GM12878 (cell line): ENCODE results near the gene ABCA3. TPM values are rescaled to one million over a fixed set of nuclear protein-coding genes. Genes with fewer than 3 reads are reported as not detected.
A peak's percentile ranks its signal among the peaks of the same experiment; 100 is the strongest.

Source experiments
- ATF2 ChIP-seq: IDR thresholded peaks from 2 replicates; pipeline ENCODE4 v1.6.1; 2012; ENCODE audit warnings: low read length, inconsistent platforms
- BCL11A ChIP-seq: IDR thresholded peaks from 2 replicates; pipeline ENCODE4 v1.6.1; 2011; ENCODE audit warnings: low read depth, low read length
- BMI1 ChIP-seq: fragments of 450-650 bp; IDR thresholded peaks from 2 replicates; pipeline ENCODE4 v1.6.1; 2016; ENCODE audit warnings: mild to moderate bottlenecking, moderate library complexity, borderline replicate concordance
- CBX3 ChIP-seq: fragments of 200-600 bp; sonication (generic); IDR thresholded peaks from 2 replicates; pipeline ENCODE4 v1.6.1; 2016; ENCODE audit warnings: low read depth, borderline replicate concordance
- CUX1 ChIP-seq: IDR thresholded peaks from 2 replicates; pipeline ENCODE4 v1.6.1; 2012; ENCODE audit warnings: improper control_type of control experiment, low read depth, low read length; ENCODE audit not compliant: insufficient replicate concordance
- EED ChIP-seq: sonication (generic); IDR thresholded peaks from 2 replicates; pipeline ENCODE4 v1.6.1; 2016; ENCODE audit warnings: antibody characterized with exemption, low read depth
- HDGF ChIP-seq: fragments of 450-650 bp; IDR thresholded peaks from 2 replicates; pipeline ENCODE4 v1.6.1; 2016; ENCODE audit warnings: antibody characterized with exemption
- MYB ChIP-seq: fragments of 150-350 bp; IDR thresholded peaks from 2 replicates; pipeline ENCODE4 v1.6.1; 2014; ENCODE audit warnings: mild to moderate bottlenecking, low read depth, low read length, borderline replicate concordance
- NBN ChIP-seq: fragments of 450-650 bp; IDR thresholded peaks from 2 replicates; pipeline ENCODE4 v1.6.1; 2016
- NFXL1 ChIP-seq: fragments of 450-650 bp; IDR thresholded peaks from 2 replicates; pipeline ENCODE4 v1.6.1; 2017; ENCODE audit warnings: antibody characterized with exemption, mild to moderate bottlenecking, borderline replicate concordance
- NFYB ChIP-seq: IDR thresholded peaks from 2 replicates; pipeline ENCODE4 v1.6.1; 2011; ENCODE audit warnings: low read depth, mild to moderate bottlenecking, low read length, improper control_type of control experiment, moderate library complexity; ENCODE audit not compliant: insufficient read depth
- NRF1 ChIP-seq: conservative IDR thresholded peaks from 2 replicates; pipeline ENCODE4 v1.6.1; 2011; ENCODE audit warnings: mild to moderate bottlenecking, low read depth, low read length, improper control_type of control experiment
- RELA ChIP-seq: fragments of 450-650 bp; IDR thresholded peaks from 2 replicates; pipeline ENCODE4 v1.8.0; 2014; ENCODE audit warnings: borderline replicate concordance; ENCODE audit not compliant: partially characterized antibody
- ZBED1 ChIP-seq: IDR thresholded peaks from 2 replicates; pipeline ENCODE4 v1.6.1; 2016; ENCODE audit warnings: borderline replicate concordance
- ZNF687 ChIP-seq: fragments of 450-650 bp; IDR thresholded peaks from 2 replicates; pipeline ENCODE4 v1.6.1; 2017; ENCODE audit warnings: mild to moderate bottlenecking, moderate library complexity
- ZZZ3 ChIP-seq: IDR thresholded peaks from 2 replicates; pipeline ENCODE4 v1.6.1; 2011; ENCODE audit warnings: low read depth; ENCODE audit not compliant: control insufficient read depth, insufficient read length
- polyA plus RNA-seq, 11 experiments: library from polyadenylated mRNA; depleted of rRNA in 4 of 11; unstranded in 6 of 11; stranded (reverse) in 5 of 11; fragments of >200 nt; fragmentation: Nextera tagmentation in 4 of 11; fragmentation: Illumina TruSeq in 1 of 11; extraction: Ambion mirVana in 4 of 11; extraction: Trizol in 1 of 11; gene quantifications; 1 replicate in 1 of 11; 2 replicates in 10 of 11; pipeline versions ENCODE4 v1.2.1 to v1.2.3, GENCODE V29; 2011 to 2016; ENCODE audit warnings: inconsistent platforms in 2 of 11, missing spikeins in 2 of 11, low read depth in 1 of 11
- total RNA-seq, 4 experiments: library from RNA; depleted of rRNA in 3 of 4; stranded (reverse); fragments of >200 nt in 3 of 4; fragmentation: Illumina TruSeq in 1 of 4; extraction: Trizol in 1 of 4; gene quantifications; 2 replicates each; pipeline versions ENCODE4 v1.2.1 to v1.2.3, GENCODE V29; 2013 to 2021
- TF ChIP-seq, protein P1 (sequence below): fragments of 450-650 bp; IDR thresholded peaks from 2 replicates; pipeline ENCODE4 v1.6.1; 2018; ENCODE audit warnings: mild to moderate bottlenecking, low read depth, moderate library complexity; ENCODE audit not compliant: partially characterized antibody

Gene ABCA3
- total and polyA plus RNA-seq, 10 of the 15 experiments (the other 5 are each of a cell fraction or from before 2014, with no cell fraction given) = 0.71 to 17.6 (median 6.7) TPM

GRCh38 chr16:2295056-2295798, 45.3 kb downstream of the ABCA3 start (continued):
- TF ChIP-seq ZNF687 (peak; percentile 35; the same call in 1 of the 2 replicates), HDGF (no peak), ATF2 (no peak), CUX1 (no peak), NFYB (no peak), BMI1 (no peak), ZBED1 (no peak), NRF1 (no peak), NBN (peak; percentile 87), EED (no peak), ZZZ3 (no peak), BCL11A (peak; percentile 37; the same call in 1 of the 2 replicates), NFXL1 (no peak), CBX3 (no peak), RELA (no peak), MYB (no peak)
- TF ChIP-seq, protein P1, sequence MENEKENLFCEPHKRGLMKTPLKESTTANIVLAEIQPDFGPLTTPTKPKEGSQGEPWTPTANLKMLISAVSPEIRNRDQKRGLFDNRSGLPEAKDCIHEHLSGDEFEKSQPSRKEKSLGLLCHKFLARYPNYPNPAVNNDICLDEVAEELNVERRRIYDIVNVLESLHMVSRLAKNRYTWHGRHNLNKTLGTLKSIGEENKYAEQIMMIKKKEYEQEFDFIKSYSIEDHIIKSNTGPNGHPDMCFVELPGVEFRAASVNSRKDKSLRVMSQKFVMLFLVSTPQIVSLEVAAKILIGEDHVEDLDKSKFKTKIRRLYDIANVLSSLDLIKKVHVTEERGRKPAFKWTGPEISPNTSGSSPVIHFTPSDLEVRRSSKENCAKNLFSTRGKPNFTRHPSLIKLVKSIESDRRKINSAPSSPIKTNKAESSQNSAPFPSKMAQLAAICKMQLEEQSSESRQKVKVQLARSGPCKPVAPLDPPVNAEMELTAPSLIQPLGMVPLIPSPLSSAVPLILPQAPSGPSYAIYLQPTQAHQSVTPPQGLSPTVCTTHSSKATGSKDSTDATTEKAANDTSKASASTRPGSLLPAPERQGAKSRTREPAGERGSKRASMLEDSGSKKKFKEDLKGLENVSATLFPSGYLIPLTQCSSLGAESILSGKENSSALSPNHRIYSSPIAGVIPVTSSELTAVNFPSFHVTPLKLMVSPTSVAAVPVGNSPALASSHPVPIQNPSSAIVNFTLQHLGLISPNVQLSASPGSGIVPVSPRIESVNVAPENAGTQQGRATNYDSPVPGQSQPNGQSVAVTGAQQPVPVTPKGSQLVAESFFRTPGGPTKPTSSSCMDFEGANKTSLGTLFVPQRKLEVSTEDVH = no peak
